Measurements from ENCODE around the gene SLC7A6. TPM values are rescaled to one million over a fixed set of nuclear protein-coding genes. Genes with fewer than 3 reads are reported as not detected.

SLC7A6 gene
- total and polyA plus RNA-seq, 10 of the 15 experiments (the other 5 are each of a cell fraction or from before 2014, with no cell fraction given): 8.2 to 60.4 (median 28.6) TPM

DNA sequence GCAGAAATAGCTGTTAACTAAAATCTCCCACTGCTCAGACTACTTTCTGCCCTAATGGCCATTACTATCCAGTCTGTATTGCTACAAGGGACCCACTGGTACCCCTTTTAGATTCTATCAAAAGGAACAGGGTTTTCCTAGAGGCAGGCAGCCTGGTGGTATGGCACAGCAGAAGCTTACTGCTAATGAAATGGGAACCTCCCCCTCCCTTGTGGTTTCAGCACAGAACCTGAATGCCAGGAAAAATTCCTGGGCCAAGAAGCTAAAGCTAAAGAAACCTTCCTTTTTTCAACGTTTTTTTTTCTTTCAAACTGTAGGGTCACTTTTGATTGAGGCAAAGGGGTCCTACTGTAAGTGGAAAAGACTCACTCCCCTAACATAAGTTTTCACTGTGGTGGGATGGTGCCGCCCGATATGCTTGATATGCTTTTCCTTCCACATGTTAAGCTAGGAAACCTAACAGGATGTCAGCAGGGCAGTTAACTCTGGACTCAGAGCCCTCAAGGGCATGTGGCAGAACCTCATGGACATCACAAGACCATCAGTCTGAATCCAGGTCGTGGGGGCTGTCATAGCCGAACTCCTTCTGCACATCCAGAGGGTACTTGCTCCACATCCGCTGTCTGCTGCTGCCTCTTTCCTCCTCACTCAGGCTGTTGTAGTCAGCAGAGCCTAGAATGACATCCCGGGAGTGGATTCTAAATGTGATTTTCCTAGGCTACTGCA lies 36.6 kb downstream of the SLC7A6 start (continued):
- TF ChIP-seq, protein P1, sequence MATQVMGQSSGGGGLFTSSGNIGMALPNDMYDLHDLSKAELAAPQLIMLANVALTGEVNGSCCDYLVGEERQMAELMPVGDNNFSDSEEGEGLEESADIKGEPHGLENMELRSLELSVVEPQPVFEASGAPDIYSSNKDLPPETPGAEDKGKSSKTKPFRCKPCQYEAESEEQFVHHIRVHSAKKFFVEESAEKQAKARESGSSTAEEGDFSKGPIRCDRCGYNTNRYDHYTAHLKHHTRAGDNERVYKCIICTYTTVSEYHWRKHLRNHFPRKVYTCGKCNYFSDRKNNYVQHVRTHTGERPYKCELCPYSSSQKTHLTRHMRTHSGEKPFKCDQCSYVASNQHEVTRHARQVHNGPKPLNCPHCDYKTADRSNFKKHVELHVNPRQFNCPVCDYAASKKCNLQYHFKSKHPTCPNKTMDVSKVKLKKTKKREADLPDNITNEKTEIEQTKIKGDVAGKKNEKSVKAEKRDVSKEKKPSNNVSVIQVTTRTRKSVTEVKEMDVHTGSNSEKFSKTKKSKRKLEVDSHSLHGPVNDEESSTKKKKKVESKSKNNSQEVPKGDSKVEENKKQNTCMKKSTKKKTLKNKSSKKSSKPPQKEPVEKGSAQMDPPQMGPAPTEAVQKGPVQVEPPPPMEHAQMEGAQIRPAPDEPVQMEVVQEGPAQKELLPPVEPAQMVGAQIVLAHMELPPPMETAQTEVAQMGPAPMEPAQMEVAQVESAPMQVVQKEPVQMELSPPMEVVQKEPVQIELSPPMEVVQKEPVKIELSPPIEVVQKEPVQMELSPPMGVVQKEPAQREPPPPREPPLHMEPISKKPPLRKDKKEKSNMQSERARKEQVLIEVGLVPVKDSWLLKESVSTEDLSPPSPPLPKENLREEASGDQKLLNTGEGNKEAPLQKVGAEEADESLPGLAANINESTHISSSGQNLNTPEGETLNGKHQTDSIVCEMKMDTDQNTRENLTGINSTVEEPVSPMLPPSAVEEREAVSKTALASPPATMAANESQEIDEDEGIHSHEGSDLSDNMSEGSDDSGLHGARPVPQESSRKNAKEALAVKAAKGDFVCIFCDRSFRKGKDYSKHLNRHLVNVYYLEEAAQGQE (IDR thresholded peaks at IDR 0.05; ENCODE audit: low read depth, low read length): no peak
- TF ChIP-seq, protein P2, sequence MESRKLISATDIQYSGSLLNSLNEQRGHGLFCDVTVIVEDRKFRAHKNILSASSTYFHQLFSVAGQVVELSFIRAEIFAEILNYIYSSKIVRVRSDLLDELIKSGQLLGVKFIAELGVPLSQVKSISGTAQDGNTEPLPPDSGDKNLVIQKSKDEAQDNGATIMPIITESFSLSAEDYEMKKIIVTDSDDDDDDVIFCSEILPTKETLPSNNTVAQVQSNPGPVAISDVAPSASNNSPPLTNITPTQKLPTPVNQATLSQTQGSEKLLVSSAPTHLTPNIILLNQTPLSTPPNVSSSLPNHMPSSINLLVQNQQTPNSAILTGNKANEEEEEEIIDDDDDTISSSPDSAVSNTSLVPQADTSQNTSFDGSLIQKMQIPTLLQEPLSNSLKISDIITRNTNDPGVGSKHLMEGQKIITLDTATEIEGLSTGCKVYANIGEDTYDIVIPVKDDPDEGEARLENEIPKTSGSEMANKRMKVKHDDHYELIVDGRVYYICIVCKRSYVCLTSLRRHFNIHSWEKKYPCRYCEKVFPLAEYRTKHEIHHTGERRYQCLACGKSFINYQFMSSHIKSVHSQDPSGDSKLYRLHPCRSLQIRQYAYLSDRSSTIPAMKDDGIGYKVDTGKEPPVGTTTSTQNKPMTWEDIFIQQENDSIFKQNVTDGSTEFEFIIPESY (IDR thresholded peaks at IDR 0.05): no peak
- no peak for TF ChIP-seq LARP7 (IDR thresholded peaks at IDR 0.05)
- TF ChIP-seq SMC3 (IDR thresholded peaks at IDR 0.05; ENCODE audit: borderline replicate concordance, low read length): no peak
- no peak for TF ChIP-seq ZZZ3 (IDR thresholded peaks at IDR 0.05; ENCODE audit: control insufficient read depth, insufficient read length, low read depth)
- peak; percentile 45 for TF ChIP-seq POLR2A (IDR thresholded peaks at IDR 0.05; ENCODE audit: low read depth, low read length)

Data from GM12878 (cell line).